Activated B cell treated with CpG ODN at 0.5 μM for 24 hours (primary cell): Measurements from ENCODE around the gene KCNK3. TPM values are rescaled to one million over a fixed set of nuclear protein-coding genes. Genes with fewer than 3 reads are reported as not detected.
"Not testable (repeated sequence)": the region's sequence is repeated elsewhere in the genome, so short reads cannot be mapped to it uniquely, and the experiment has no call there.

ENCODE experiments used
- ATAC-seq: fragments of 200-7000 bp; cut with Tn5 transposase; one replicate; pipeline ENCODE4 v1.10.0; 2021; ENCODE audit warnings: low read depth, mild to moderate bottlenecking, moderate library complexity
- CTCF ChIA-PET: fragments of 350-600 bp; sonication (Branson Sonifier 250); formaldehyde crosslinking; loops from one replicate; lab custom pipeline; 2021; ENCODE audit warnings: antibody characterized with exemption; lab: Charles Lee
- POLR2A ChIA-PET: fragments of 350-600 bp; sonication (Branson Sonifier 250); formaldehyde crosslinking; loops from one replicate; lab custom pipeline; 2021; ENCODE audit warnings: antibody characterized with exemption; lab: Charles Lee
- DNase-seq: peaks from one replicate; pipeline ENCODE4 v3.0.0; 2022
- H3K27ac Mint-ChIP-seq: one replicate; pipeline ENCODE4 v1.8.0; 2020; ENCODE audit warnings: mixed read lengths
- H3K27me3 Mint-ChIP-seq: one replicate; pipeline ENCODE4 v1.8.0; 2021; ENCODE audit warnings: mixed read lengths
- H3K36me3 Mint-ChIP-seq: one replicate; pipeline ENCODE4 v1.8.0; 2021; ENCODE audit warnings: low read depth, mixed read lengths
- H3K4me1 Mint-ChIP-seq: one replicate; pipeline ENCODE4 v1.8.0; 2021; ENCODE audit warnings: mixed read lengths
- H3K4me3 Mint-ChIP-seq: one replicate; pipeline ENCODE4 v1.8.0; 2020; ENCODE audit warnings: mild to moderate bottlenecking, mixed read lengths
- H3K9me3 Mint-ChIP-seq: one replicate; pipeline ENCODE4 v1.8.0; 2020; ENCODE audit warnings: mixed read lengths
- CTCF ChIP-seq: fragments of 200-600 bp; IDR thresholded peaks from one replicate; pipeline ENCODE4 v1.8.0; 2022; ENCODE audit warnings: antibody characterized with exemption, mild to moderate bottlenecking
- intact Hi-C: fragments of 100-400 bp; cut with micrococcal nuclease; formaldehyde crosslinking; loops from one replicate; pipeline ENCODE4 v1.15.1; 2024
- total RNA-seq: library from RNA; stranded (reverse); gene quantifications from 2 replicates; pipeline ENCODE4 v1.2.3, GENCODE V29; 2022

Gene KCNK3
- total RNA-seq, 1 donor from 2014 or later, result not detected

DNA sequence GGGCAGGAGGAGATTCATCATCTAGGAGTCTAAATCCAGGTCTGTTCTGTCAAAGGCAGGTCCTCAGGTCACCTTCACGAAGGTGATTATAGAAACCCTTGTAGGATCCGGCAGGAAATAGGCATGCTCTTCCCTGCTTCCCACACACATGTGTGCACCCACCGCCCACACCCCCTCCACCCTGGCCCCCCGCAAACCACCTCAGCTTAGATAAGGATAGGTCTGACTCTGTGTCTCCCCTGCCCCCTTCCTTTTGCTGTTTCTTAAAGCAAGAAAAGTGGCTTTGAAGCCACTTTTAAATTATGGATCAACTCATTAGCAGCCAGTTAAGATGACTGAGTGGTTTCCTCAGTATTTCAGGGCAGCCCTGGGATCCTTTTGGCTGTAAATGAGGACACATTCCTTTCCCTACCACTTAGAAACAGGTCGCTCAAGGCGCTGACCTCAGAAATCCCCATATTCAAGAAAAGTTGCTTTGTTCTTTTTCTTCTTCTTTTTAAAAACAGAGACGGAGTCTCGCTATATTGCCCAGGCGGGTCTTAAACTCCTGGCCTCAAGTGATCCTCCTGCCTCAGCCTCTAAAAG is 36.8 kb upstream of the KCNK3 start:
- Mint-ChIP-seq H3K9me3 (peaks cover 17% of the 10 kb centered on the region), H3K36me3 (no peaks in the 10 kb centered on the region), H3K27me3 (peaks cover 15% of the 10 kb centered on the region), H3K27ac (no peak overlapping the region), H3K4me3 (no peak overlapping the region), H3K4me1 (no peaks in the 10 kb centered on the region)
- no peak for TF ChIP-seq CTCF
- intact Hi-C loops, result no loop called here
- ATAC-seq, result no peak
- no peak for DNase-seq
- ChIA-PET CTCF (no interaction called here), POLR2A (no interaction called here)

DNA sequence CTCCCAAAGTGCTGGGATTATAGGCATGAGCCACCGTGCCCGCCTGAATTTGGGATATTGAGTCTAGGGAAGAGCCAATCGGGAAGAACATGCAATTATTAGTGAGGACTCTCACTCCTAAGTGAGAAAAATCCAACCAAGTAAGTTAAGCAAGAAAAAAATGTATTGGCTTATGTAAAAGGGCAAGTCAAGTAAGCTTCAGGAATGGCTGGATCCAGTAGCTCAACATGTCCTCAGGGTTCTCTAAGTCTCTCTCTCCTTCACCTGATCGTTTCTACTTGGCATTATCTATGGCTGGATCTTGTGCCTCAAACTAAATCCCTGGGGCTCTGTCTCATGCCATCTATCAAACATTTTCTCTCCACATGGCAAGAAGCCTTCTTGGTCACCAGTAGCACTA is 35.3 kb upstream of the KCNK3 start:
- Mint-ChIP-seq H3K9me3 (peaks cover 20% of the 10 kb centered on the region), H3K4me1 (no peaks in the 10 kb centered on the region), H3K27me3 (peaks cover 15% of the 10 kb centered on the region), H3K27ac (no peak overlapping the region), H3K36me3 (no peaks in the 10 kb centered on the region), H3K4me3 (no peak overlapping the region)
- intact Hi-C loops, result no loop called here
- no peak for ATAC-seq
- no peak for TF ChIP-seq CTCF
- ChIA-PET CTCF (no interaction called here), POLR2A (no interaction called here)
- DNase-seq, result no peak

DNA sequence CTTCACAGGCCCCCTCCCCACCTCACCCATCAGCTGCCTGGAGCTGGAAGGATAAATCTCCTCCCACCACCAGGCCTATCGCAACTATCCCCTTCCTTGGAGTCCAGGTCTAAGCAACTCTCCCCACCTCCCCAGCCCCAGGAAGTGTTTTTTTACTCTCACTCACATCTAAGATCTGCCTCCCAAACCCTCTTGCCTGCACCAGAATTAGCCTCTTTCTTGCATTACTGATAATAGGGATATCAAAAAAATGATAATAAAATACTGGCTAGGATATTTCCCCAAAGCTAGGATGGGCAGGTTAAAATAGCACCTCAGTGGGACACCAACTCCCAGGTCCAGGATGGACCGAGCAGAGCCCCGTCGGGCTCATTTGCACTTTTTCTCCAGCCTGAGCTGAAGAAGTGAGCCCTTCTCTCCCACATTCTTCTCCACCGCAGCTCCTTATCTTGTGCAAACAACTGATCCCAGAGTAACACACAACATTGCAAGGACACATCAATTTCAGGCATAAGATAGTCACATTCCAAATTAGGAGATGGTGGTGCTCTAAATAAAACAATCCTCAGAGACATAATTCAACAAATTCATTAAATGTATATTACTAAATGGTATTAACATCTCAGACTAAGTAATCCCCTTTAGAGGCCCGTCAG is 33.7 kb upstream of the KCNK3 start:
- Mint-ChIP-seq H3K9me3 (peaks cover 20% of the 10 kb centered on the region), H3K4me3 (no peak overlapping the region), H3K36me3 (no peaks in the 10 kb centered on the region), H3K27me3 (peaks cover 7% of the 10 kb centered on the region), H3K4me1 (no peaks in the 10 kb centered on the region), H3K27ac (no peak overlapping the region)
- ChIA-PET CTCF (no interaction called here), POLR2A (no interaction called here)
- DNase-seq (no peak), ATAC-seq (no peak)
- intact Hi-C loops, result no loop called here
- TF ChIP-seq CTCF, result no peak

DNA sequence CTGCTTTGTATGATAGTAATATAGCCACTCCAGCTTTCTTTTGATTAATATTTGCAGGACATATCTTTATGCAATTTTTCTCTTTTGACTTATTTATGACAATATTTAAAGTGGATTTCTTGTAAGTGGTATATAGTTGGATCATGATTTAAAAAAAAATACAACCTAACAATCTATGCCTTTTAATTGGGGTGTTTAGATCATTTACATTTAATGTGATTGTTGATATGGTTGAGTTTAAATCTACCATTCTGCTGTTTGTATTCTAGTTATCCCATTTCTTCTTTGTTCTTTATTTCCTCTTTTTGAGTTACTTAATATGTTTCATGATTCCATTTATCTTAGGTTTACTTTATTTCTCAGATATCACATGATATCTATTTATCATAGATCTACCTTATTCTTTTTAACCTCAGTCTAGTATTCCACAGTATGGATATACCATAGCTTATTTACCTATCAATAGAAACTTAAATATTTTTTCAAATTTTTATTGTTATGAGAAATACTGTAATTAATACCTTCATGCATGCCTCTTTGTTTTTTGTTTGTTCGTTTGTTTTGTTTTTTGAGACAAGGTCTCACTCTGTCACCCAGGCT is 32.1 kb upstream of the KCNK3 start:
- H3K27me3 Mint-ChIP-seq, result peaks cover 11% of the 10 kb centered on the region
- TF ChIP-seq CTCF, result no peak
- ATAC-seq, result no peak
- no peaks in the 10 kb centered on the region for H3K36me3 Mint-ChIP-seq
- H3K27ac Mint-ChIP-seq, result no peak overlapping the region
- ChIA-PET POLR2A (no interaction called here), CTCF (no interaction called here)
- H3K9me3 Mint-ChIP-seq, result peaks cover 20% of the 10 kb centered on the region
- H3K4me1 Mint-ChIP-seq, result no peaks in the 10 kb centered on the region
- no peak overlapping the region for H3K4me3 Mint-ChIP-seq
- no peak for DNase-seq
- intact Hi-C loops, result no loop called here

DNA sequence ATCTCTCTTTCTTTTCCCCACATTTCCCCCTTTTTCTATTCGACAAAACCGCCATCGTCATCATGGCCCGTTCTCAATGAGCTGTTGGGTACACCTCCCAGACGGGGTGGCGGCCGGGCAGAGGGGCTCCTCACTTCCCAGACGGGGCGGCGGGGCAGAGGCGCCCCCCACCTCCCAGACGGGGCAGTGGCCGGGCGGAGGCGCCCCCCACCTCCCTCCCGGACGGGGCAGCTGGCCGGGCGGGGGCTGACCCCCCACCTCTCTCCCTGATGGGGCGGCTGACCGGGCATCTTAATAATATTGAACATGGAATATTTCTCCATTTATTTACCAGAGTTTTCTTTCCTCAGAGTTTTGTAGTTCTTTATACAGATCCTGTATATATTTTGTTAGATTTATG is 27.2 kb upstream of the KCNK3 start:
- CTCF ChIA-PET, H3K27ac Mint-ChIP-seq, POLR2A ChIA-PET, intact Hi-C loops, DNase-seq, H3K9me3 Mint-ChIP-seq, ATAC-seq, H3K4me3 Mint-ChIP-seq, H3K36me3 Mint-ChIP-seq, H3K4me1 Mint-ChIP-seq: not testable (repeated sequence)
- peaks cover 28% of the 10 kb centered on the region for H3K27me3 Mint-ChIP-seq
